GM12801 (cell line): ENCODE measurements around the gene VAMP1.

Experiments
- CTCF ChIP-seq: IDR thresholded peaks from one replicate; pipeline ENCODE4 v1.5.1; 2011; ENCODE audit warnings: control low read depth; ENCODE audit not compliant: insufficient read length; ENCODE audit errors: extremely low read depth

The VAMP1 gene

DNA sequence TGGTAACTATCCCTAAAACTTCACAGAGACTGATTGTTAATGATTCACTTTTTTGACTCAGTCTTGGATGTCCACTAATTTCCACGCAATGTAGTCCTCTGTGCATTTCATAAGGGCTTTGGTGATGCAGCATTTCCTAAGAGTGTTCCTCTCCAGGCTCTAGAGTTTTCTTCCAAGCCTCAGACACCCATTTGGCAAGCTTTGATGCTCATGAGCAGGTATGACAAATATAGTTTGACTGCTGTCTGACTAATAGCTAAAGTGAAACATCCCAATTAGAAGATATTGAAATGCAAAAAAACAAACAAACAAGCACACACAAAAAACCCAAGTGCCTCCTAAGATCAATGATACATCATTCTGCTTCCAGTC is 1.5 kb upstream of the VAMP1 start:
- no peak for TF ChIP-seq CTCF

GRCh38 chr12:6469609-6470374 is 685 bp downstream of the VAMP1 start:
- no peak for TF ChIP-seq CTCF

GRCh38 chr12:6469092-6469491 is 1.4 kb downstream of the VAMP1 start:
- no peak for TF ChIP-seq CTCF

DNA sequence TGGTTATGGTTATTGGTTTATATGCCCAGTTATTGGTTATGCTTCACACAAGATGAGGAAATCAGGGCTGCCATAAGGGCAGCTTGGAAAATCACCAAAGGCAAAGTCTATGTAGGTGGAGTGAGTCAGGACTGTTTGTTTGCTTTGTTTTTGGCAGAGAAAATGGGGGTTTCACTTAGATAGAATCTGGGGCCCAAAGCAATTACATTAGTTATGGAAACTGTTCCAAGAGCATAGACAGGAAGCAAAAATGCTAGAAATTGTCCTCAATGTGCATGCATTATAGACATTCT is 2.2 kb downstream of the VAMP1 start:
- TF ChIP-seq CTCF, result no peak

DNA sequence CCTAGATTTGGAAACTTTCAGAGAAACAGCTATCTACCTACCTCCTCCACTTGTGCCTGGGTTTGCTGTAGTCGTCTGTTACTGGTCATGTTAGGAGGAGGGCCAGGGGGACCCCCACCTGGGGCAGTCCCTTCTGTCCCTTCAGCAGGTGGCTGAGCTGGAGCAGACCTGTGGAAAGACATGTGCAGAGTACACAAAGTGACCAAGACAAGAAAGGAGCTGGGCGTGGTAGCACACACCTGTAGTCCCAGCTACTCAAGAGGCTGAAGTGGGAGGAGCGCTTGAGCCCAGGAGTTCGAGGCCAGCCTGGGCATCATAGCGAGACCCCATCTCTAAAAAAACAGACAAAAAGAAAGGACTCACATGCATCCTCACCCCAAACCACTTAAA is 4.3 kb downstream of the VAMP1 start:
- no peak for TF ChIP-seq CTCF

DNA sequence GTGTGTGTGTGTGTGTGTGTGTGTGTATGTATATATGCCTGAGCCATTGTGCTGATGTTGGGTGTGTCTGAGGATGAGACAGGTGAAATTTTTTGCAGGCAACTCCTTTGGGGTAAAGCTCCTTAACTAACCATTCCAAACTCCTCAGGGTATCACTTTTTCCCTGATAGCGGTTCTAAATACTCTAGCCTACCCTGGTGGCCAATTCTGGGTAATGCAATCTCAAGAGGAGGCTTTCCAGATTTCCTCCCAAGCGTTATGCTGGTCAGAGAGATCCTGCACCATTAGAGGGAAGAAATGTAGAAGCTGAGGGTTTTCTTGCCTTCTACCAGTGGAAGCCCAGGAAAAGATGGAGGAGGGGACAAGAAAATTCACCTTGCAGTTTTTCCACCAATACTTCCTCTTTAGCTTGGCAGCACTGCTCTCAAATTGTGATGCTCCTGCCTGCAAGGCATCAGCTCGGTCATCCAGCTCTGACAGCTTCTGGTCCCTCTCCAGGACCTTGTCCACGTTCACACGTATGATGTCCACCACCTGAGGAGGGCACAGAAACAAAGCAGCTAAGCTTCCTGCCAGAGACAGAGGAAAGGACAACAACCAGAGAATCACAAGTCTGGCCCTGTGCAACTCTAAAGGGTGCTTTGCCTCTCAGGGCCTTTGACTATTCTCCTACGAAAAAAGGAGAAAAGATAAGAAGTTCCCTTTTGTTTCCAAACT is 4.9 kb downstream of the VAMP1 start:
- TF ChIP-seq CTCF, result no peak

- no peak for TF ChIP-seq CTCF
These were observed 5.9 kb downstream of the VAMP1 start for GRCh38 chr12:6464531-6464930.
